Thyroid gland (tissue), 4 donors: ENCODE data around the gene KRT77. TPM values are rescaled to one million over a fixed set of nuclear protein-coding genes. Genes with fewer than 3 reads are reported as not detected.

Source experiments
- DNase-seq, 2 donors: peaks; one replicate each; pipeline ENCODE4 v3.0.0-alpha.2; 2019
- H3K27ac ChIP-seq, 3 donors: fragments of 200-600 bp; sonication (generic); 1 replicate in 2 of 3; 2 replicates in 1 of 3; pipeline ENCODE4 v1.5.1; 2016 to 2019; ENCODE audit warnings: mild to moderate bottlenecking in 1 of 3, moderate library complexity in 1 of 3
- H3K27me3 ChIP-seq: fragments of 200-600 bp; sonication (generic); one replicate; pipeline ENCODE4 v1.5.1; 2019
- H3K36me3 ChIP-seq, 2 donors: fragments of 200-600 bp; sonication (generic); one replicate each; pipeline ENCODE4 v1.5.1; 2016 to 2019
- H3K4me1 ChIP-seq, 2 donors: fragments of 200-600 bp; sonication (generic); one replicate each; pipeline ENCODE4 v1.5.1; 2017 to 2019
- H3K4me3 ChIP-seq, 3 donors: fragments of 200-600 bp; sonication (generic); replicated peaks in 1 of 3; 1 replicate in 2 of 3; 2 replicates in 1 of 3; pipeline ENCODE4 v1.5.1; 2016; ENCODE audit warnings: mild to moderate bottlenecking in 1 of 3
- H3K9me3 ChIP-seq: fragments of 200-600 bp; sonication (generic); one replicate; pipeline ENCODE4 v1.5.1; 2017
- POLR2A ChIP-seq, 2 donors: fragments of 450-650 bp; IDR thresholded peaks; one replicate each; pipeline ENCODE4 v1.6.1; 2017; ENCODE audit warnings: antibody characterized with exemption in 2 of 2, mild to moderate bottlenecking in 2 of 2, moderate library complexity in 1 of 2
- WGBS, 2 donors: methylation state at CpG; one replicate each; pipeline ENCODE4 v1.1.5; 2017; 5-methylcytosine and 5-hydroxymethylcytosine counted together
- intact Hi-C: fragments of 100-400 bp; cut with DNase I; formaldehyde crosslinking; loops from one replicate; pipeline ENCODE4 v1.15.1; 2023
- total RNA-seq, 4 donors: library from RNA; depleted of rRNA; stranded (reverse); fragments of >200 nt; gene quantifications; one replicate each; pipeline ENCODE4 v1.2.3, GENCODE V29; 2016
- TF ChIP-seq, protein P1 (sequence below), 6 experiments: fragments of 200-600 bp in 3 of 6; fragments of 450-650 bp in 3 of 6; sonication (generic) in 3 of 6; IDR thresholded peaks; one replicate each; pipeline ENCODE4 v1.5.1; 2016 to 2019; ENCODE audit warnings: antibody characterized with exemption in 6 of 6, mild to moderate bottlenecking in 2 of 6, inconsistent platforms in 1 of 6, moderate library complexity in 1 of 6

KRT77 gene
- total RNA-seq, 4 donors from 2014 or later = not detected

DNA sequence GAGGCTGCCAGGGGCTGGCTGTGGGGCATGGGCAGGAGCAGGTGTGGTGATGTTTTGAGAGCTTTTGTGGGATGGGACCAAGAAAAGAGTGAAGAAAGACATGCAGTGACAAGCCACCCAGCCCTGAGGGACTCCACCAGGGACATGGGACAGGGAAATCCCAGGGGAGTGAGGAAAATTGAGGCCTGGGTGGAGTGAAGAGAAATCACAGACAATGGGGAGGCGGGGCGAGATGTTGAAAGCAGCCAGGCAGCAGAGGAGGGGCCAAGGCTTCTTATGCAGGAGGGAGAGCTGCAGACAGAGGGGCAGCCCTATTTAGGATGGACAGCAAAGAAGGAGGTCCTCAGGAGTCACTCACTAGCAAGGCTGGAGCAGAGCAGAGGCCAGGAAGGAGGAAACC lies 18.9 kb downstream of the KRT77 start:
- no peak for DNase-seq
- no peak overlapping the region for H3K27ac ChIP-seq
- H3K4me3 ChIP-seq = no peak overlapping the region
- H3K27me3 ChIP-seq = no peaks in the 10 kb centered on the region
- TF ChIP-seq, protein P1, sequence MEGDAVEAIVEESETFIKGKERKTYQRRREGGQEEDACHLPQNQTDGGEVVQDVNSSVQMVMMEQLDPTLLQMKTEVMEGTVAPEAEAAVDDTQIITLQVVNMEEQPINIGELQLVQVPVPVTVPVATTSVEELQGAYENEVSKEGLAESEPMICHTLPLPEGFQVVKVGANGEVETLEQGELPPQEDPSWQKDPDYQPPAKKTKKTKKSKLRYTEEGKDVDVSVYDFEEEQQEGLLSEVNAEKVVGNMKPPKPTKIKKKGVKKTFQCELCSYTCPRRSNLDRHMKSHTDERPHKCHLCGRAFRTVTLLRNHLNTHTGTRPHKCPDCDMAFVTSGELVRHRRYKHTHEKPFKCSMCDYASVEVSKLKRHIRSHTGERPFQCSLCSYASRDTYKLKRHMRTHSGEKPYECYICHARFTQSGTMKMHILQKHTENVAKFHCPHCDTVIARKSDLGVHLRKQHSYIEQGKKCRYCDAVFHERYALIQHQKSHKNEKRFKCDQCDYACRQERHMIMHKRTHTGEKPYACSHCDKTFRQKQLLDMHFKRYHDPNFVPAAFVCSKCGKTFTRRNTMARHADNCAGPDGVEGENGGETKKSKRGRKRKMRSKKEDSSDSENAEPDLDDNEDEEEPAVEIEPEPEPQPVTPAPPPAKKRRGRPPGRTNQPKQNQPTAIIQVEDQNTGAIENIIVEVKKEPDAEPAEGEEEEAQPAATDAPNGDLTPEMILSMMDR (IDR thresholded peaks at IDR 0.05) = no peak
- no peak for TF ChIP-seq POLR2A (IDR thresholded peaks at IDR 0.05)
- intact Hi-C loops = no loop called here
- WGBS, 2 donors = 60 to 93% methylated on average over 2 of the region's 2 CpGs
- no peaks in the 10 kb centered on the region for H3K36me3 ChIP-seq
- H3K4me1 ChIP-seq = no peaks in the 10 kb centered on the region
- H3K9me3 ChIP-seq = no peaks in the 10 kb centered on the region

- TF ChIP-seq, protein P1 (IDR thresholded peaks at IDR 0.05) = no peak
- no peak for TF ChIP-seq POLR2A (IDR thresholded peaks at IDR 0.05)
- DNase-seq = no peak
- intact Hi-C loops = no loop called here
- Histone ChIP-seq H3K4me3 (no peak overlapping the region), H3K4me1 (no peaks in the 10 kb centered on the region), H3K36me3 (no peaks in the 10 kb centered on the region), H3K27me3 (no peaks in the 10 kb centered on the region), H3K9me3 (no peaks in the 10 kb centered on the region), H3K27ac (no peak overlapping the region)
- WGBS, 2 donors = 81 to 88% methylated on average over 12 of the region's 12 CpGs
Observed at GRCh38 chr12:52683575-52684300, 19.6 kb downstream of the KRT77 start.

- no peaks in the 10 kb centered on the region for H3K36me3 ChIP-seq
- H3K9me3 ChIP-seq = no peaks in the 10 kb centered on the region
- no peaks in the 10 kb centered on the region for H3K27me3 ChIP-seq
- H3K27ac ChIP-seq = no peak overlapping the region
- WGBS, 2 donors = 77 to 91% methylated on average over 4 of the region's 4 CpGs
- intact Hi-C loops = no loop called here
- no peaks in the 10 kb centered on the region for H3K4me1 ChIP-seq
- no peak overlapping the region for H3K4me3 ChIP-seq
- no peak for DNase-seq
- TF ChIP-seq POLR2A (IDR thresholded peaks at IDR 0.05) = no peak
- TF ChIP-seq, protein P1 (IDR thresholded peaks at IDR 0.05) = no peak
Observed at GRCh38 chr12:52682938-52683574, 20.3 kb downstream of the KRT77 start.

DNA sequence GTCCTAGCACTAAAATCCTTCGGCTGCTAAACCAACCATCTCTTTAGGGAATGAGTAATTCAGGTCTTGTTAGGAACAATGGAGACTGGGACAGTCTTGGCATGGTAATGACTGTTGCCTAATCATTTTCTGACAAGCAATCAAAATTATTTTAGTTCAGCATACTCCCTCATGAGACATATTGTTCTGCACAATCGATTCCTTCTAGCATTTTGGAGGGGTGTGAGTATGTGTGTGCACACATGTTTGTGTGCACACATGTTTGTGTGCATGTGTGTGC lies 21.0 kb downstream of the KRT77 start:
- intact Hi-C loops = no loop called here
- H3K4me3 ChIP-seq = no peak overlapping the region
- DNase-seq = no peak
- no peak overlapping the region for H3K27ac ChIP-seq
- no peaks in the 10 kb centered on the region for H3K27me3 ChIP-seq
- WGBS, 2 donors = 82 to 86% methylated on average over 2 of the region's 2 CpGs
- no peaks in the 10 kb centered on the region for H3K36me3 ChIP-seq
- TF ChIP-seq, protein P1 (IDR thresholded peaks at IDR 0.05) = no peak
- no peak for TF ChIP-seq POLR2A (IDR thresholded peaks at IDR 0.05)
- H3K9me3 ChIP-seq = no peaks in the 10 kb centered on the region
- H3K4me1 ChIP-seq = no peaks in the 10 kb centered on the region

- H3K4me3 ChIP-seq = no peak overlapping the region
- H3K4me1 ChIP-seq = no peaks in the 10 kb centered on the region
- no peak for TF ChIP-seq POLR2A (IDR thresholded peaks at IDR 0.05)
- TF ChIP-seq, protein P1 (IDR thresholded peaks at IDR 0.05) = no peak
- H3K9me3 ChIP-seq = no peaks in the 10 kb centered on the region
- DNase-seq = no peak
- no peaks in the 10 kb centered on the region for H3K27me3 ChIP-seq
- no peaks in the 10 kb centered on the region for H3K36me3 ChIP-seq
- H3K27ac ChIP-seq = no peak overlapping the region
- intact Hi-C loops = no loop called here
- WGBS, 2 donors = 80 to 83% methylated on average over 12 of the region's 12 CpGs
Observed at GRCh38 chr12:52681526-52682380, 21.6 kb downstream of the KRT77 start.
